ENCODE data around the gene ENOX2. TPM values are rescaled to one million over a fixed set of nuclear protein-coding genes. Genes with fewer than 3 reads are reported as not detected.
"Not testable (repeated sequence)": the region's sequence is repeated elsewhere in the genome, so short reads cannot be mapped to it uniquely, and the experiment has no call there.

The ENOX2 gene
- total RNA-seq, 2 experiments from 2014 or later: 10.9 to 14.2 TPM

- H3K36me3 Mint-ChIP-seq (ENCODE audit: low read depth): no peaks in the 10 kb centered on the region
- ATAC-seq (no peak), DNase-seq (no peak)
- peaks cover 3% of the 10 kb centered on the region for H3K4me1 Mint-ChIP-seq (ENCODE audit: low read depth)
- H3K27ac Mint-ChIP-seq: no peak overlapping the region
- H3K27me3 Mint-ChIP-seq (ENCODE audit: low read depth): no peaks in the 10 kb centered on the region
- POLR2A ChIA-PET: no interaction called here
- CTCF ChIA-PET: no interaction called here
- H3K9me3 Mint-ChIP-seq (ENCODE audit: insufficient read depth): no peaks in the 10 kb centered on the region
- no peak overlapping the region for H3K4me3 Mint-ChIP-seq
Observed at GRCh38 chrX:130805903-130806302, 97.1 kb downstream of the ENOX2 start.

GRCh38 chrX:130803537-130803936 is 99.5 kb downstream of the ENOX2 start:
- Mint-ChIP-seq H3K36me3 (ENCODE audit: low read depth) (no peaks in the 10 kb centered on the region), H3K27ac (no peak overlapping the region), H3K4me3 (no peak overlapping the region), H3K27me3 (ENCODE audit: low read depth) (no peaks in the 10 kb centered on the region), H3K9me3 (ENCODE audit: insufficient read depth) (no peaks in the 10 kb centered on the region), H3K4me1 (ENCODE audit: low read depth) (peaks cover 3% of the 10 kb centered on the region)
- DNase-seq (no peak), ATAC-seq (no peak)
- CTCF ChIA-PET: no interaction called here
- POLR2A ChIA-PET: no interaction called here

GRCh38 chrX:130801901-130802300 is 101.1 kb downstream of the ENOX2 start:
- ChIA-PET POLR2A (no interaction called here), CTCF (no interaction called here)
- Mint-ChIP-seq H3K9me3 (ENCODE audit: insufficient read depth) (no peaks in the 10 kb centered on the region), H3K27me3 (ENCODE audit: low read depth) (no peaks in the 10 kb centered on the region), H3K4me3 (no peak overlapping the region), H3K4me1 (ENCODE audit: low read depth) (no peaks in the 10 kb centered on the region), H3K27ac (no peak overlapping the region), H3K36me3 (ENCODE audit: low read depth) (no peaks in the 10 kb centered on the region)
- no peak for DNase-seq
- no peak for ATAC-seq

GRCh38 chrX:130799393-130799792 is 103.6 kb downstream of the ENOX2 start:
- Mint-ChIP-seq H3K4me3 (no peak overlapping the region), H3K27me3 (ENCODE audit: low read depth) (no peaks in the 10 kb centered on the region)
- POLR2A ChIA-PET: no interaction called here

GRCh38 chrX:130793975-130794374 is 109.0 kb downstream of the ENOX2 start:
- ATAC-seq (no peak), DNase-seq (no peak)
- Mint-ChIP-seq H3K9me3 (ENCODE audit: insufficient read depth) (no peaks in the 10 kb centered on the region), H3K27me3 (ENCODE audit: low read depth) (no peaks in the 10 kb centered on the region), H3K4me1 (ENCODE audit: low read depth) (no peaks in the 10 kb centered on the region), H3K4me3 (no peak overlapping the region), H3K27ac (no peak overlapping the region), H3K36me3 (ENCODE audit: low read depth) (no peaks in the 10 kb centered on the region)
- ChIA-PET POLR2A (no interaction called here), CTCF (no interaction called here)

More at GRCh38 chrX:130799393-130799792, 103.6 kb downstream of the ENOX2 start:
- CTCF ChIA-PET: no interaction called here
- Mint-ChIP-seq H3K9me3 (ENCODE audit: insufficient read depth) (no peaks in the 10 kb centered on the region), H3K4me1 (ENCODE audit: low read depth) (no peaks in the 10 kb centered on the region), H3K36me3 (ENCODE audit: low read depth) (no peaks in the 10 kb centered on the region), H3K27ac (no peak overlapping the region)
- DNase-seq (no peak), ATAC-seq (no peak)

- H3K4me3 Mint-ChIP-seq: not testable (repeated sequence)
Observed at GRCh38 chrX:130791870-130792269, 111.1 kb downstream of the ENOX2 start.

GRCh38 chrX:130789793-130790192 is 113.2 kb downstream of the ENOX2 start:
- Mint-ChIP-seq H3K27me3 (ENCODE audit: low read depth) (no peaks in the 10 kb centered on the region), H3K9me3 (ENCODE audit: insufficient read depth) (no peaks in the 10 kb centered on the region), H3K36me3 (ENCODE audit: low read depth) (no peaks in the 10 kb centered on the region), H3K4me1 (ENCODE audit: low read depth) (no peaks in the 10 kb centered on the region), H3K4me3 (no peak overlapping the region), H3K27ac (no peak overlapping the region)
- DNase-seq (no peak), ATAC-seq (no peak)
- ChIA-PET CTCF (no interaction called here), POLR2A (no interaction called here)

More at GRCh38 chrX:130791870-130792269, 111.1 kb downstream of the ENOX2 start:
- H3K4me1 Mint-ChIP-seq (ENCODE audit: low read depth); H3K36me3 Mint-ChIP-seq (ENCODE audit: low read depth); DNase-seq; H3K27me3 Mint-ChIP-seq (ENCODE audit: low read depth); CTCF ChIA-PET; POLR2A ChIA-PET; H3K27ac Mint-ChIP-seq; H3K9me3 Mint-ChIP-seq (ENCODE audit: insufficient read depth); ATAC-seq: not testable (repeated sequence)

- no peak for ATAC-seq
- DNase-seq: no peak
- Mint-ChIP-seq H3K27me3 (ENCODE audit: low read depth) (no peaks in the 10 kb centered on the region), H3K36me3 (ENCODE audit: low read depth) (no peaks in the 10 kb centered on the region), H3K27ac (no peak overlapping the region), H3K4me1 (ENCODE audit: low read depth) (no peaks in the 10 kb centered on the region), H3K9me3 (ENCODE audit: insufficient read depth) (no peaks in the 10 kb centered on the region), H3K4me3 (no peak overlapping the region)
- POLR2A ChIA-PET: no interaction called here
- CTCF ChIA-PET: no interaction called here
Observed at GRCh38 chrX:130788786-130789581, 114.0 kb downstream of the ENOX2 start.

GRCh38 chrX:130786030-130786429 is 117.0 kb downstream of the ENOX2 start:
- ATAC-seq (no peak), DNase-seq (no peak)
- Mint-ChIP-seq H3K36me3 (ENCODE audit: low read depth) (no peaks in the 10 kb centered on the region), H3K27ac (no peak overlapping the region), H3K4me1 (ENCODE audit: low read depth) (no peaks in the 10 kb centered on the region), H3K4me3 (no peak overlapping the region), H3K27me3 (ENCODE audit: low read depth) (no peaks in the 10 kb centered on the region), H3K9me3 (ENCODE audit: insufficient read depth) (no peaks in the 10 kb centered on the region)
- CTCF ChIA-PET: no interaction called here
- POLR2A ChIA-PET: no interaction called here

- H3K9me3 Mint-ChIP-seq (ENCODE audit: insufficient read depth): no peaks in the 10 kb centered on the region
- DNase-seq (no peak), ATAC-seq (no peak)
- POLR2A ChIA-PET: no interaction called here
- H3K36me3 Mint-ChIP-seq (ENCODE audit: low read depth): no peaks in the 10 kb centered on the region
- no peaks in the 10 kb centered on the region for H3K27me3 Mint-ChIP-seq (ENCODE audit: low read depth)
- no peak overlapping the region for H3K27ac Mint-ChIP-seq
- no peak overlapping the region for H3K4me3 Mint-ChIP-seq
- CTCF ChIA-PET: no interaction called here
- no peaks in the 10 kb centered on the region for H3K4me1 Mint-ChIP-seq (ENCODE audit: low read depth)
Observed at GRCh38 chrX:130778773-130779172, 124.2 kb downstream of the ENOX2 start.

- DNase-seq (no peak), ATAC-seq (no peak)
- Mint-ChIP-seq H3K4me1 (ENCODE audit: low read depth) (peaks cover 3% of the 10 kb centered on the region), H3K27me3 (ENCODE audit: low read depth) (no peaks in the 10 kb centered on the region), H3K27ac (no peak overlapping the region), H3K9me3 (ENCODE audit: insufficient read depth) (no peaks in the 10 kb centered on the region), H3K4me3 (no peak overlapping the region), H3K36me3 (ENCODE audit: low read depth) (no peaks in the 10 kb centered on the region)
- ChIA-PET CTCF (no interaction called here), POLR2A (no interaction called here)
Observed at GRCh38 chrX:130775849-130776248, 127.2 kb downstream of the ENOX2 start.

- Mint-ChIP-seq H3K27ac (no peak overlapping the region), H3K4me1 (ENCODE audit: low read depth) (peaks cover 5% of the 10 kb centered on the region), H3K27me3 (ENCODE audit: low read depth) (no peaks in the 10 kb centered on the region), H3K36me3 (ENCODE audit: low read depth) (no peaks in the 10 kb centered on the region), H3K9me3 (ENCODE audit: insufficient read depth) (no peaks in the 10 kb centered on the region), H3K4me3 (no peak overlapping the region)
- CTCF ChIA-PET: no interaction called here
- ATAC-seq (no peak), DNase-seq (no peak)
- POLR2A ChIA-PET: no interaction called here
Observed at GRCh38 chrX:130772776-130773143, 130.2 kb downstream of the ENOX2 start.

- CTCF ChIA-PET: no interaction called here
- H3K27ac Mint-ChIP-seq: no peak overlapping the region
- H3K36me3 Mint-ChIP-seq (ENCODE audit: low read depth): no peaks in the 10 kb centered on the region
- no peaks in the 10 kb centered on the region for H3K27me3 Mint-ChIP-seq (ENCODE audit: low read depth)
- POLR2A ChIA-PET: no interaction called here
- peaks cover 5% of the 10 kb centered on the region for H3K4me1 Mint-ChIP-seq (ENCODE audit: low read depth)
- ATAC-seq (no peak), DNase-seq (no peak)
- H3K4me3 Mint-ChIP-seq: no peak overlapping the region
- no peaks in the 10 kb centered on the region for H3K9me3 Mint-ChIP-seq (ENCODE audit: insufficient read depth)
Observed at GRCh38 chrX:130772105-130772775, 130.8 kb downstream of the ENOX2 start.

All from activated CD8-positive, alpha-beta T cell treated with anti-CD3 and anti-CD28 coated beads, Interleukin-2, amount 10 ng/mL, durations not matched to agents 7 days and 5 days (primary cell).